Measurements from ENCODE around the gene PLEKHG7. TPM values are rescaled to one million over a fixed set of nuclear protein-coding genes. Genes with fewer than 3 reads are reported as not detected.
A peak's percentile ranks its signal among the peaks of the same experiment; 100 is the strongest.

Gene PLEKHG7
- total RNA-seq, 1 donor from 2014 or later, result not detected

DNA sequence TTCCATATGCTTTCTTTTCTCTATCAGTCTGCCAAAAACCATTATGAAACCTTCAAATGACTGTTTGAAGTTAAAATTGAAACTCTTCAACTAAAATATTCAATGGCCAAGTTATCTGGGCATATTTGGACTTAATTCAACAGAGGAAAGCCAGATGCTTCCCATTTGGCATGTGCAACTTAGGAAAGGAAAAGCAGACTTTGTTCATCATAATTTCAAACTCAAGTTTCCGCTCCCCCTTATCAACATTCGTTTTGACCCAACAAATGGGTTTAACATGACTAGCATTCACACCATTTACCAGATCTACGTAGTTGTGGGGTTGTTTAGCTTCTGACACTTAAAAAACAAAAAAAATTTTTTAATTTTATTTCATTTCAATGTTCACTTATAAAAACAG lies 75.7 kb downstream of the PLEKHG7 start:
- peaks cover 22% of the 10 kb centered on the region for H3K36me3 Mint-ChIP-seq (ENCODE audit: low read depth)
- TF ChIP-seq, protein P1, sequence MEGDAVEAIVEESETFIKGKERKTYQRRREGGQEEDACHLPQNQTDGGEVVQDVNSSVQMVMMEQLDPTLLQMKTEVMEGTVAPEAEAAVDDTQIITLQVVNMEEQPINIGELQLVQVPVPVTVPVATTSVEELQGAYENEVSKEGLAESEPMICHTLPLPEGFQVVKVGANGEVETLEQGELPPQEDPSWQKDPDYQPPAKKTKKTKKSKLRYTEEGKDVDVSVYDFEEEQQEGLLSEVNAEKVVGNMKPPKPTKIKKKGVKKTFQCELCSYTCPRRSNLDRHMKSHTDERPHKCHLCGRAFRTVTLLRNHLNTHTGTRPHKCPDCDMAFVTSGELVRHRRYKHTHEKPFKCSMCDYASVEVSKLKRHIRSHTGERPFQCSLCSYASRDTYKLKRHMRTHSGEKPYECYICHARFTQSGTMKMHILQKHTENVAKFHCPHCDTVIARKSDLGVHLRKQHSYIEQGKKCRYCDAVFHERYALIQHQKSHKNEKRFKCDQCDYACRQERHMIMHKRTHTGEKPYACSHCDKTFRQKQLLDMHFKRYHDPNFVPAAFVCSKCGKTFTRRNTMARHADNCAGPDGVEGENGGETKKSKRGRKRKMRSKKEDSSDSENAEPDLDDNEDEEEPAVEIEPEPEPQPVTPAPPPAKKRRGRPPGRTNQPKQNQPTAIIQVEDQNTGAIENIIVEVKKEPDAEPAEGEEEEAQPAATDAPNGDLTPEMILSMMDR (IDR thresholded peaks at IDR 0.05), result no peak
- H3K27ac Mint-ChIP-seq (ENCODE audit: unreplicated experiment), result no peak overlapping the region
- DNase-seq (ENCODE audit: low spot score), result no peak
- H3K27me3 Mint-ChIP-seq (ENCODE audit: low read depth), result no peaks in the 10 kb centered on the region
- H3K4me1 Mint-ChIP-seq (ENCODE audit: low read depth), result peaks cover 7% of the 10 kb centered on the region
- H3K4me3 Mint-ChIP-seq (ENCODE audit: unreplicated experiment), result no peak overlapping the region
- no peaks in the 10 kb centered on the region for H3K9me3 Mint-ChIP-seq (ENCODE audit: low read depth)

DNA sequence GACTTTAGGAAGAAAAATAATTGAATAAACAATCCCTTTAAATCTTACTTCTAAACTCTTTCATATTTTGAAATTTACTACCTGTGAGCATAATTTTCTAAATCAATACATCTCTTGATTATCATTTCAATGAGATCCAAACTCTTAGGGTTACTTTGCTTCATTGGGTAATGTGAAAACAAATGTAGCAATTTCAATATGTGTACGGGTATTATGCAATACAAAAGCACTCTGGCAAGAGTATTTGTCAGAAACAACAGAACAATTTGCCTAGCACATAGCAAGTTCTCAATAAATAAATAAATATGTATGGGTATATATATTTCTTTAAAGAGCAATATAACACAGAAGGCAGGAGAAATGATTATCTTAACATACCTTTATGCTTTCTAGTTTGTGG lies 77.1 kb downstream of the PLEKHG7 start:
- H3K27me3 Mint-ChIP-seq (ENCODE audit: low read depth), result no peaks in the 10 kb centered on the region
- H3K4me3 Mint-ChIP-seq (ENCODE audit: unreplicated experiment), result no peak overlapping the region
- TF ChIP-seq, protein P1 (IDR thresholded peaks at IDR 0.05), result no peak
- no peaks in the 10 kb centered on the region for H3K9me3 Mint-ChIP-seq (ENCODE audit: low read depth)
- DNase-seq (ENCODE audit: low spot score), result no peak
- H3K4me1 Mint-ChIP-seq (ENCODE audit: low read depth), result peaks cover 15% of the 10 kb centered on the region
- no peak overlapping the region for H3K27ac Mint-ChIP-seq (ENCODE audit: unreplicated experiment)
- peaks cover 21% of the 10 kb centered on the region for H3K36me3 Mint-ChIP-seq (ENCODE audit: low read depth)

DNA sequence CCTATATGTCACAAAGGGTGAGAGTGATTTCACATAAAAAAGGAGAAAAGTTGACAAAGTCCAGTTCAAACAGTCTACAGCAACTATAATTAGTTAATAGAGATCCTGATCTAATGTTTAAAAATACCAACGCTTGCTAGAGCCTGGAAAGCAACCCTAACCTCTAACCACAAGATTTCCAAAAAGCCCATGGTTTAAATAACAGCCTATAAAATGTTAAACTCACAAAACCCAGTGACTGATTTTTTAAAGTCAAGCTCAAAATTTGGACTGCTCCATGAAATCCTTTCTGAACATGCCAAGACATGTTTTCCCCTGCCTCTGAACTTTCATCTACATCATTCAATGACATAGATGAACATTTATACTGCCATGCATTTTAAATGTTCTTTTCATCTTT lies 81.6 kb downstream of the PLEKHG7 start:
- TF ChIP-seq, protein P1 (IDR thresholded peaks at IDR 0.05), result no peak
- Mint-ChIP-seq H3K9me3 (ENCODE audit: low read depth) (no peaks in the 10 kb centered on the region), H3K27ac (ENCODE audit: unreplicated experiment) (peak overlapping the region; percentile 77), H3K36me3 (ENCODE audit: low read depth) (peaks cover 9% of the 10 kb centered on the region), H3K27me3 (ENCODE audit: low read depth) (no peaks in the 10 kb centered on the region), H3K4me3 (ENCODE audit: unreplicated experiment) (no peak overlapping the region), H3K4me1 (ENCODE audit: low read depth) (peaks cover 25% of the 10 kb centered on the region)
- no peak for DNase-seq (ENCODE audit: low spot score)

DNA sequence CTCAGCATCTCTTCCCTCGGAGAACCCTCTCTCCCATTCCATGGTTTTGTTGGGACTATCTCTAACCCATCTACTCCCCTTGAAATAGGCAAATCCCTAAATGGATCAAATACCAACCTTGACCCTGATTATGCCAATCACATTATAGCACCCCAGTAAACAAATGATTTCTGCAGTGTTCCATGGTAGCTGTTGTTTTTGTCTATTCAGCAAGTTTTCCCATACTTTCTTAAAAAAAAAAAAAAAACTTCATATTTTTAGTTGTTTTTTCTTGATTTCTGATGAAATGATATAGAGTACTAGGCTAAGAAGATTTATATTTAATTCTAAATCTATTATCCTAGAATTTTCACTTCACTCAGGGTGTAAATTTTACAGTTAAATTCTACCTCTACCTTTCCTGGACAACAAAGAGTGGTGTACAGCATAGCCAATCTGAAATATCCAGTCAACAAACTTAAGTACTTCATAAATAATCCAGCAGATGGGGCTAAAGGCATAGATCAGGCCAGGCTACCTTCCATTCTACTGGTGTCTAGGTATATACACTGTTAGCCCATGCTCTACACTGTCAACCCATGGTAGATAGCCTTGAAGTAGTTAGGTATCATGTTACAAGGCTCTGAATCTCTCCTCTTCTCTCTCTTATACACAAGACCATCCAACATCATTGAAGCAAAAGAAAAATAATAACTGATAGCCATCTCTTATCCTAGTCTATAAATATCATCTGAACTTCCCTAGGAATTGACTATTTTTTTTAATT lies 82.2 kb downstream of the PLEKHG7 start:
- Mint-ChIP-seq H3K36me3 (ENCODE audit: low read depth) (peaks cover 12% of the 10 kb centered on the region), H3K9me3 (ENCODE audit: low read depth) (no peaks in the 10 kb centered on the region), H3K27ac (ENCODE audit: unreplicated experiment) (peak overlapping the region; percentile 77), H3K4me1 (ENCODE audit: low read depth) (peaks cover 25% of the 10 kb centered on the region), H3K4me3 (ENCODE audit: unreplicated experiment) (no peak overlapping the region), H3K27me3 (ENCODE audit: low read depth) (no peaks in the 10 kb centered on the region)
- TF ChIP-seq, protein P1 (IDR thresholded peaks at IDR 0.05), result peak; percentile 81
- no peak for DNase-seq (ENCODE audit: low spot score)

DNA sequence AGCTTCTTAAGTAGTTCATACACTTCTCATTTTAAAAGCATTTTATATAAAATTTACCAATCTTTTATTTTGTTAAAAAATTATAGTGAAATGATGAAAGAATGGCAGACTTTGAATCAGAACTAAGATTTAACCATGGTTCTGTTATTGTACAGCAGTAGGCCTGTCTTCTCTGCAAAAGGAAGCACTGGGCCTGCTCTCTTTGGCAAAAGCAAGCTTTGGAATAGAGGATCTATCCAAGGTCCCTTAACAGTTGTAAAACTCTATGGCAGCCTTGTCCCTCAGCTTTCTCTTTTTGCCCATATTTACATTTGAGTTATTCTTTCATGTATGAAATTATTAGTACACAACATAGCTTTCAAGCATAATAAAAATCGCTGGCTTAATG lies 82.8 kb downstream of the PLEKHG7 start:
- no peak overlapping the region for H3K27ac Mint-ChIP-seq (ENCODE audit: unreplicated experiment)

More for the DNA sequence above, 82.8 kb downstream of the PLEKHG7 start:
- Mint-ChIP-seq H3K4me3 (ENCODE audit: unreplicated experiment) (no peak overlapping the region), H3K9me3 (ENCODE audit: low read depth) (peaks cover 4% of the 10 kb centered on the region), H3K4me1 (ENCODE audit: low read depth) (peaks cover 25% of the 10 kb centered on the region), H3K27me3 (ENCODE audit: low read depth) (no peaks in the 10 kb centered on the region), H3K36me3 (ENCODE audit: low read depth) (peaks cover 17% of the 10 kb centered on the region)
- DNase-seq (ENCODE audit: low spot score), result no peak
- TF ChIP-seq, protein P1 (IDR thresholded peaks at IDR 0.05), result no peak
